Panc1 (cell line): Measurements from ENCODE around the gene MYO18B. TPM values are rescaled to one million over a fixed set of nuclear protein-coding genes. Genes with fewer than 3 reads are reported as not detected.

Experiments
- ATAC-seq: fragments of 200-7000 bp; cut with Tn5 transposase; 2 replicates; pipeline ENCODE4 v1.9.1; 2020; ENCODE audit warnings: mild to moderate bottlenecking, moderate library complexity
- BruUV-seq: library from RNA; stranded (reverse); fragments of 400-500 nt; replicated peaks from 2 replicates; lab custom pipeline; 2021; lab: Mats Ljungman, UMichigan
- CTCF ChIA-PET: fragments of 300-600 bp; sonication (Branson Sonifier 250); formaldehyde crosslinking; loops from one replicate; lab custom pipeline; 2022; ENCODE audit warnings: antibody characterized with exemption; lab: Charles Lee
- POLR2A ChIA-PET: fragments of 300-600 bp; sonication (Branson Sonifier 250); formaldehyde crosslinking; loops from one replicate; lab custom pipeline; 2022; ENCODE audit warnings: antibody characterized with exemption; lab: Charles Lee
- DNase-seq: peaks from one replicate; pipeline ENCODE4 v3.0.0-alpha.2; 2010; ENCODE audit warnings: low read depth, low spot score
- H3K27ac ChIP-seq: 2 replicates; pipeline ENCODE4 v1.5.1; 2011; ENCODE audit warnings: mild to moderate bottlenecking, low read length, inconsistent platforms
- H3K27me3 ChIP-seq: fragments of 200-500 bp; sonication (Bioruptor generic); 2 replicates; pipeline ENCODE4 v1.6.0; 2014; ENCODE audit warnings: low read length, inconsistent platforms; ENCODE audit not compliant: control insufficient read depth, insufficient read depth
- H3K36me3 ChIP-seq: fragments of 200-500 bp; sonication (Bioruptor generic); 2 replicates; pipeline ENCODE4 v1.5.1; 2014; ENCODE audit warnings: inconsistent platforms, mild to moderate bottlenecking, low read length, moderate library complexity; ENCODE audit not compliant: control insufficient read depth, insufficient read depth
- H3K4me1 ChIP-seq: 2 replicates; pipeline ENCODE4 v1.5.1; 2011; ENCODE audit warnings: inconsistent platforms, mild to moderate bottlenecking, low read length, moderate library complexity; ENCODE audit not compliant: control insufficient read depth, insufficient read depth
- H3K4me3 ChIP-seq, 2 experiments: 2 replicates each; pipeline ENCODE4 v1.5.1; 2011 to 2012; ENCODE audit warnings: low read depth in 2 of 2, low read length in 2 of 2, mild to moderate bottlenecking in 2 of 2, inconsistent platforms in 1 of 2, moderate library complexity in 1 of 2
- H3K9me3 ChIP-seq: fragments of 200-500 bp; sonication (Bioruptor generic); 2 replicates; pipeline ENCODE4 v1.5.1; 2014; ENCODE audit warnings: low read depth, mild to moderate bottlenecking, inconsistent platforms, low read length, moderate library complexity; ENCODE audit not compliant: control insufficient read depth, insufficient read depth
- POLR2AphosphoS5 ChIP-seq: IDR thresholded peaks from 2 replicates; pipeline ENCODE4 v1.6.1; 2012; ENCODE audit warnings: mild to moderate bottlenecking, low read depth, low read length, moderate library complexity
- SIN3A ChIP-seq: IDR thresholded peaks from 2 replicates; pipeline ENCODE4 v1.6.1; 2012; ENCODE audit warnings: low read depth, mild to moderate bottlenecking, low read length, moderate library complexity, borderline replicate concordance; ENCODE audit not compliant: insufficient read depth
- TCF7L2 ChIP-seq: IDR thresholded peaks from 2 replicates; pipeline ENCODE4 v1.6.1; 2011; ENCODE audit warnings: mild to moderate bottlenecking, low read depth, low read length, inconsistent platforms
- in situ Hi-C: cut with HindIII; loops from 2 replicates; pipeline ENCODE4 v1.10.0; 2016; ENCODE audit warnings: low sequenced_read_pairs, low pct_unique_long_range_greater_than_20kb
- intact Hi-C: fragments of 100-400 bp; cut with micrococcal nuclease; formaldehyde crosslinking; loops from one replicate; pipeline ENCODE4 v1.10.0; 2022; ENCODE audit not compliant: unreplicated experiment
- total RNA-seq: library from RNA; stranded (reverse); gene quantifications from one replicate; pipeline ENCODE4 v1.2.1, GENCODE V29; 2021; ENCODE audit not compliant: unreplicated experiment
- TF ChIP-seq, protein P1 (sequence below), 2 experiments: IDR thresholded peaks; 2 replicates each; pipeline ENCODE4 v1.6.1; 2011 to 2012; ENCODE audit warnings: low read depth in 2 of 2, control low read depth in 1 of 2, low read length in 1 of 2, mild to moderate bottlenecking in 1 of 2, moderate library complexity in 1 of 2; ENCODE audit not compliant: insufficient read depth in 1 of 2
- TF ChIP-seq, protein P2 (sequence below): fragments of 450-650 bp; IDR thresholded peaks from 2 replicates; pipeline ENCODE4 v1.5.1; 2017; ENCODE audit warnings: mild to moderate bottlenecking

MYO18B gene
- total RNA-seq, 1 experiment from 2014 or later = not detected

DNA sequence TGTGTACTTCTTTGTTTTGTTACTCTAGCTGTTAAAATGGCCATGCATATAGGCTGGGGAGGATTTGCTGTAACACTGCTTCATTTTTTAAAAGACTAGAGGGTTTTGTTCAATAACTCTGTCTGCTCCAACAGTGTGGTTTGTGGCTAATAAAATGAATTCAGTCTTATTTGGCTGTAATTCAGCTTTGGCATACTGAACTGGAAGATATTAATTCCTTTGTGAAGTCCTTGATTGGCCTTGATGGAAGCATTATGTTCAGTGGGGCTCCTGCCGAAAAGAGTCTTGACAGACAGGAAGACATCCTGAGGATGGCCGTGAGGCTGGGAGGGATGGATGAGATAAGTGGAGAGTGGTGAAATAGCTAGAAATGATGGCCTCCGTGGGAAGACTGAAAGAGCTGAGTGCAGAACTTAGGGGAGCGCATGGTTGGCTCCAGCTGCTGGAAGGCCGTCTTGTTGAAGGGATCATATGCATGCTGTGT lies 44.8 kb upstream of the MYO18B start:
- Histone ChIP-seq H3K27ac (no peak overlapping the region), H3K4me3 (no peak overlapping the region), H3K9me3 (no peaks in the 10 kb centered on the region), H3K36me3 (no peaks in the 10 kb centered on the region; the same call in 1 of the 2 replicates), H3K4me1 (no peaks in the 10 kb centered on the region), H3K27me3 (no peaks in the 10 kb centered on the region)
- TF ChIP-seq, protein P1, sequence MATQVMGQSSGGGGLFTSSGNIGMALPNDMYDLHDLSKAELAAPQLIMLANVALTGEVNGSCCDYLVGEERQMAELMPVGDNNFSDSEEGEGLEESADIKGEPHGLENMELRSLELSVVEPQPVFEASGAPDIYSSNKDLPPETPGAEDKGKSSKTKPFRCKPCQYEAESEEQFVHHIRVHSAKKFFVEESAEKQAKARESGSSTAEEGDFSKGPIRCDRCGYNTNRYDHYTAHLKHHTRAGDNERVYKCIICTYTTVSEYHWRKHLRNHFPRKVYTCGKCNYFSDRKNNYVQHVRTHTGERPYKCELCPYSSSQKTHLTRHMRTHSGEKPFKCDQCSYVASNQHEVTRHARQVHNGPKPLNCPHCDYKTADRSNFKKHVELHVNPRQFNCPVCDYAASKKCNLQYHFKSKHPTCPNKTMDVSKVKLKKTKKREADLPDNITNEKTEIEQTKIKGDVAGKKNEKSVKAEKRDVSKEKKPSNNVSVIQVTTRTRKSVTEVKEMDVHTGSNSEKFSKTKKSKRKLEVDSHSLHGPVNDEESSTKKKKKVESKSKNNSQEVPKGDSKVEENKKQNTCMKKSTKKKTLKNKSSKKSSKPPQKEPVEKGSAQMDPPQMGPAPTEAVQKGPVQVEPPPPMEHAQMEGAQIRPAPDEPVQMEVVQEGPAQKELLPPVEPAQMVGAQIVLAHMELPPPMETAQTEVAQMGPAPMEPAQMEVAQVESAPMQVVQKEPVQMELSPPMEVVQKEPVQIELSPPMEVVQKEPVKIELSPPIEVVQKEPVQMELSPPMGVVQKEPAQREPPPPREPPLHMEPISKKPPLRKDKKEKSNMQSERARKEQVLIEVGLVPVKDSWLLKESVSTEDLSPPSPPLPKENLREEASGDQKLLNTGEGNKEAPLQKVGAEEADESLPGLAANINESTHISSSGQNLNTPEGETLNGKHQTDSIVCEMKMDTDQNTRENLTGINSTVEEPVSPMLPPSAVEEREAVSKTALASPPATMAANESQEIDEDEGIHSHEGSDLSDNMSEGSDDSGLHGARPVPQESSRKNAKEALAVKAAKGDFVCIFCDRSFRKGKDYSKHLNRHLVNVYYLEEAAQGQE (IDR thresholded peaks at IDR 0.05; ENCODE audit: insufficient read depth in 1 of 2, low read depth in 2 of 2, low read length in 1 of 2) = no peak
- TF ChIP-seq TCF7L2 = no peak
- no peak for TF ChIP-seq POLR2AphosphoS5
- TF ChIP-seq, protein P2, sequence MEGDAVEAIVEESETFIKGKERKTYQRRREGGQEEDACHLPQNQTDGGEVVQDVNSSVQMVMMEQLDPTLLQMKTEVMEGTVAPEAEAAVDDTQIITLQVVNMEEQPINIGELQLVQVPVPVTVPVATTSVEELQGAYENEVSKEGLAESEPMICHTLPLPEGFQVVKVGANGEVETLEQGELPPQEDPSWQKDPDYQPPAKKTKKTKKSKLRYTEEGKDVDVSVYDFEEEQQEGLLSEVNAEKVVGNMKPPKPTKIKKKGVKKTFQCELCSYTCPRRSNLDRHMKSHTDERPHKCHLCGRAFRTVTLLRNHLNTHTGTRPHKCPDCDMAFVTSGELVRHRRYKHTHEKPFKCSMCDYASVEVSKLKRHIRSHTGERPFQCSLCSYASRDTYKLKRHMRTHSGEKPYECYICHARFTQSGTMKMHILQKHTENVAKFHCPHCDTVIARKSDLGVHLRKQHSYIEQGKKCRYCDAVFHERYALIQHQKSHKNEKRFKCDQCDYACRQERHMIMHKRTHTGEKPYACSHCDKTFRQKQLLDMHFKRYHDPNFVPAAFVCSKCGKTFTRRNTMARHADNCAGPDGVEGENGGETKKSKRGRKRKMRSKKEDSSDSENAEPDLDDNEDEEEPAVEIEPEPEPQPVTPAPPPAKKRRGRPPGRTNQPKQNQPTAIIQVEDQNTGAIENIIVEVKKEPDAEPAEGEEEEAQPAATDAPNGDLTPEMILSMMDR = no peak
- TF ChIP-seq SIN3A = no peak
- DNase-seq (no peak), ATAC-seq (no peak)
- no TSS peak for BruUV-seq
- in situ Hi-C loops (no loop called here), intact Hi-C loops (no loop called here)
- ChIA-PET POLR2A (no interaction called here), CTCF (no interaction called here)

DNA sequence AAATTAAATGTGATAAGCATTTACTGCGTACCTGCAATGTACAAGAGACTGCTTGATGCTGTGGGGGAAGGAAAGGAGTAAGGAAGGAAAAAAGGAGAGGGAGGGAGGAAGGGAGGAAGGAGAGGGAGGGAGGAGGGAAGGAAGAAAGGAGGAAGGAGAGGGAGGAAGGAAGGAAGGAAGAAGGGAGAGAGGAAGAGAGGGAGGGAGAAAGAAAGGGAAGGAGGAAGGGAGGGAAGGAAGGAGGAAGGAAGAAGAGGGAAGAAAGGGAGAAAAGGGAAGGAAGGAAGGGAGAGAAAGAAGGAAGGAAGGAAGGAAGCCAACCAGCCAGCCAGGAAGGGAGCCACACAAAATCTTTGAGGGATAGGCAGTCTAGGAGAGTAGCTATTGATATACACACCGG lies 44.0 kb upstream of the MYO18B start:
- DNase-seq (no peak), ATAC-seq (no peak)
- no peak overlapping the region for H3K4me3 ChIP-seq
- ChIA-PET POLR2A (no interaction called here), CTCF (no interaction called here)
- TF ChIP-seq SIN3A (no peak), POLR2AphosphoS5 (no peak), TCF7L2 (no peak)
- TF ChIP-seq, protein P2 = no peak
- TF ChIP-seq, protein P1 (IDR thresholded peaks at IDR 0.05; ENCODE audit: insufficient read depth in 1 of 2, low read depth in 2 of 2, low read length in 1 of 2) = no peak
- in situ Hi-C loops = no loop called here
- H3K27me3 ChIP-seq = no peaks in the 10 kb centered on the region
- no peaks in the 10 kb centered on the region for H3K4me1 ChIP-seq
- H3K9me3 ChIP-seq = no peaks in the 10 kb centered on the region
- no peaks in the 10 kb centered on the region; the same call in 1 of the 2 replicates for H3K36me3 ChIP-seq
- intact Hi-C loops = no loop called here
- H3K27ac ChIP-seq = no peak overlapping the region
- BruUV-seq = no TSS peak
